ENCODE data around the gene MFAP3L. TPM values are rescaled to one million over a fixed set of nuclear protein-coding genes. Genes with fewer than 3 reads are reported as not detected.

Gene MFAP3L
- total and polyA plus RNA-seq, 2 donors (not counting 3 experiments of a cell fraction or from before 2014, with no cell fraction given), result 0.22 to 0.23 TPM

GRCh38 chr4:170009291-170009690 is 16.9 kb downstream of the MFAP3L start:
- H3K9me3 ChIP-seq (replicated peaks; ENCODE audit: control insufficient read depth, insufficient read depth, low read length), result no peaks in the 10 kb centered on the region
- no peak overlapping the region for H3K4me2 ChIP-seq (ENCODE audit: insufficient read depth, low read length)
- DNase-seq (ENCODE audit: low read depth, low spot score) (no peak), FAIRE-seq (no peak)
- ChIA-PET POLR2A (no interaction called here), CTCF (no interaction called here)
- TF ChIP-seq GATA2 (IDR thresholded peaks at IDR 0.05; ENCODE audit: insufficient read depth, insufficient read length, low read depth, low read length), result no peak
- no peak for TF ChIP-seq MAX (IDR thresholded peaks at IDR 0.05; ENCODE audit: insufficient read depth, insufficient read length)
- TF ChIP-seq POLR2A (IDR thresholded peaks at IDR 0.05; ENCODE audit: low read depth, low read length), result no peak
- no peak overlapping the region for H3K9ac ChIP-seq (replicated peaks; ENCODE audit: extremely low read depth, insufficient read depth, low read length)
- H2AFZ ChIP-seq (ENCODE audit: low read depth, low read length), result no peak overlapping the region
- no peaks in the 10 kb centered on the region for H3K9me1 ChIP-seq (replicated peaks; ENCODE audit: control insufficient read depth, extremely low read depth, insufficient read depth, low read length)
- H3K4me3 ChIP-seq (replicated peaks in 1 of 3; ENCODE audit: insufficient read depth in 1 of 3, low read depth in 1 of 3, low read length in 3 of 3), result no peak overlapping the region
- H3K4me1 ChIP-seq (ENCODE audit: control insufficient read depth, extremely low read depth, insufficient read depth, low read length), result no peaks in the 10 kb centered on the region
- no peaks in the 10 kb centered on the region for H4K20me1 ChIP-seq (replicated peaks; ENCODE audit: control insufficient read depth, extremely low read depth, insufficient read depth, low read length)
- H3K79me2 ChIP-seq (ENCODE audit: control insufficient read depth, insufficient read depth, low read length), result no peaks in the 10 kb centered on the region
- no peaks in the 10 kb centered on the region for H3K27me3 ChIP-seq (ENCODE audit: control insufficient read depth in 2 of 2, insufficient read depth in 2 of 2, low read length in 2 of 2)
- intact Hi-C loops (cut with micrococcal nuclease), result no loop called here
- no TSS peak for BruUV-seq (replicated peaks)
- no peaks in the 10 kb centered on the region for H3K36me3 ChIP-seq (ENCODE audit: control insufficient read depth in 2 of 2, extremely low read depth in 1 of 2, insufficient read depth in 2 of 2, low read length in 2 of 2)
- no peak overlapping the region for H3K27ac ChIP-seq (ENCODE audit: insufficient read depth, low read depth, low read length)
- dilution Hi-C loops (cut with MboI; ENCODE audit: extremely low pct_ligation_motif_present, low sequenced_read_pairs), result no loop called here

- H3K9me1 ChIP-seq (replicated peaks; ENCODE audit: control insufficient read depth, extremely low read depth, insufficient read depth, low read length), result no peaks in the 10 kb centered on the region
- H3K4me1 ChIP-seq (ENCODE audit: control insufficient read depth, extremely low read depth, insufficient read depth, low read length), result no peaks in the 10 kb centered on the region
- H3K27ac ChIP-seq (ENCODE audit: insufficient read depth, low read depth, low read length), result no peak overlapping the region
- H2AFZ ChIP-seq (ENCODE audit: low read depth, low read length), result no peak overlapping the region
- H3K9me3 ChIP-seq (replicated peaks; ENCODE audit: control insufficient read depth, insufficient read depth, low read length), result no peaks in the 10 kb centered on the region
- no peaks in the 10 kb centered on the region for H3K79me2 ChIP-seq (ENCODE audit: control insufficient read depth, insufficient read depth, low read length)
- POLR2A ChIA-PET, result no interaction called here
- no peak overlapping the region for H3K4me3 ChIP-seq (replicated peaks in 1 of 3; ENCODE audit: insufficient read depth in 1 of 3, low read depth in 1 of 3, low read length in 3 of 3)
- no peaks in the 10 kb centered on the region for H3K36me3 ChIP-seq (ENCODE audit: control insufficient read depth in 2 of 2, extremely low read depth in 1 of 2, insufficient read depth in 2 of 2, low read length in 2 of 2)
- H3K27me3 ChIP-seq (ENCODE audit: control insufficient read depth in 2 of 2, insufficient read depth in 2 of 2, low read length in 2 of 2), result no peaks in the 10 kb centered on the region
- DNase-seq (ENCODE audit: low read depth, low spot score), result no peak
- H3K9ac ChIP-seq (replicated peaks; ENCODE audit: extremely low read depth, insufficient read depth, low read length), result no peak overlapping the region
- no peak for FAIRE-seq
- dilution Hi-C loops (cut with MboI; ENCODE audit: extremely low pct_ligation_motif_present, low sequenced_read_pairs), result no loop called here
- BruUV-seq (replicated peaks), result no TSS peak
- no peak for TF ChIP-seq POLR2AphosphoS5 (IDR thresholded peaks at IDR 0.05; ENCODE audit: insufficient read depth, low read depth, low read length)
- no peaks in the 10 kb centered on the region for H4K20me1 ChIP-seq (replicated peaks; ENCODE audit: control insufficient read depth, extremely low read depth, insufficient read depth, low read length)
- no peak overlapping the region for H3K4me2 ChIP-seq (ENCODE audit: insufficient read depth, low read length)
- CTCF ChIA-PET, result no interaction called here
- intact Hi-C loops (cut with micrococcal nuclease), result no loop called here
Measured at GRCh38 chr4:170008801-170009200, 17.4 kb downstream of the MFAP3L start.

Measured in endothelial cell of umbilical vein (primary cell).